Measurements from ENCODE around the gene ARF1. TPM values are rescaled to one million over a fixed set of nuclear protein-coding genes. Genes with fewer than 3 reads are reported as not detected.

Gene ARF1
- total RNA-seq, 2 experiments from 2014 or later = 163 to 322 TPM

DNA sequence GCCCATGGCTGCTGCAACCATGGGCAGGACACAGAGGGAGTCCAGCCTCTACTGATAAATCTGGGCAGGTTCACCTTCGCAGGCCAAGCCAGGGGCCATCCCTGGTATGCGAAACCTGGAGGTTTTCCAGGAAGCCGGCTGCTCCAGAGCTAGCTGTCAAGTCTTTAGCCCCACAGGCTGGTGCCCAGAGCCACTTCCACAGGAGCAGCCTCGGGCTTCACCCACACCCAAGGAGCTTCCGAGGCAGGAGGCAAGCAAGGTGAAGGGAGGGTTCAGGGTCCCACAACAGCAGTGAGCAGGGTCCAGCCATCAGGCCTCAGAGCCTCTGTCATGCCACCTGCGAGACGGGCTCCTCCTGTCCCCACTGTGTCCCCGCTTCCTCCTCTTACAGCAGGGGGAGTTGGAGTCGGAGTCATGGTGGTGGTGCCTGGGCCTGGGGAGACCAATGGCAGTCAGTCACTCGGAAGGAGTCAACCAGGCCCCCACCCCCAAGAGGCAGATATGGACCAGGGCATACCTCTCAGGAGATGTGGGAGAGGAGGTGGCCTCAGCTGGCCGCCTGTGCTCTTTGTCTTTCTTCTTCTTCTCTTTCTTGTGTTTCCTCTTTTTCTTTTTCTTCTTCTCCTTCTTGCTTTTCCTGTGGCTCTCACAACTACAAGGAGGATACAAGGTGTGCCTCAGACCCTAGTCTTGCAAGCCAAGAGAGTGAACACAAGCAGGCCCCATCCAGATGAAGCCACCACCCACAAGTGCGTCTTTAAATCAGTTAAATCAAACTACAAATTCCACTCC lies 18.5 kb downstream of the ARF1 start:
- Histone ChIP-seq H4K20me1 (ENCODE audit: insufficient read depth, low read length) (no peaks in the 10 kb centered on the region; the same call in 1 of the 2 replicates), H3K9me2 (ENCODE audit: insufficient read depth, low read length) (no peaks in the 10 kb centered on the region), H3K4me1 (ENCODE audit: insufficient read depth, low read length, poor library complexity, severe bottlenecking) (peaks cover 23% of the 10 kb centered on the region), H3K9me3 (ENCODE audit: low read length) (no peaks in the 10 kb centered on the region), H3K79me2 (ENCODE audit: insufficient read depth, low read depth, low read length) (peaks cover 11% of the 10 kb centered on the region), H3K36me3 (ENCODE audit: insufficient read depth, low read length) (peaks cover 57% of the 10 kb centered on the region), H3K4me3 (ENCODE audit: low read depth, low read length, poor library complexity, severe bottlenecking) (peak overlapping the region; percentile 81), H2AFZ (ENCODE audit: low read length) (no peak overlapping the region), H3K27ac (ENCODE audit: low read depth, low read length, poor library complexity, severe bottlenecking) (peak overlapping the region; percentile 14), H3K4me2 (ENCODE audit: low read length) (peak overlapping the region; percentile 74)
- no peak for DNase-seq (ENCODE audit: low spot score)
- no peak for TF ChIP-seq EZH2phosphoT487 (IDR thresholded peaks at IDR 0.05; ENCODE audit: borderline replicate concordance, low read depth, low read length)
- TF ChIP-seq, protein P1, sequence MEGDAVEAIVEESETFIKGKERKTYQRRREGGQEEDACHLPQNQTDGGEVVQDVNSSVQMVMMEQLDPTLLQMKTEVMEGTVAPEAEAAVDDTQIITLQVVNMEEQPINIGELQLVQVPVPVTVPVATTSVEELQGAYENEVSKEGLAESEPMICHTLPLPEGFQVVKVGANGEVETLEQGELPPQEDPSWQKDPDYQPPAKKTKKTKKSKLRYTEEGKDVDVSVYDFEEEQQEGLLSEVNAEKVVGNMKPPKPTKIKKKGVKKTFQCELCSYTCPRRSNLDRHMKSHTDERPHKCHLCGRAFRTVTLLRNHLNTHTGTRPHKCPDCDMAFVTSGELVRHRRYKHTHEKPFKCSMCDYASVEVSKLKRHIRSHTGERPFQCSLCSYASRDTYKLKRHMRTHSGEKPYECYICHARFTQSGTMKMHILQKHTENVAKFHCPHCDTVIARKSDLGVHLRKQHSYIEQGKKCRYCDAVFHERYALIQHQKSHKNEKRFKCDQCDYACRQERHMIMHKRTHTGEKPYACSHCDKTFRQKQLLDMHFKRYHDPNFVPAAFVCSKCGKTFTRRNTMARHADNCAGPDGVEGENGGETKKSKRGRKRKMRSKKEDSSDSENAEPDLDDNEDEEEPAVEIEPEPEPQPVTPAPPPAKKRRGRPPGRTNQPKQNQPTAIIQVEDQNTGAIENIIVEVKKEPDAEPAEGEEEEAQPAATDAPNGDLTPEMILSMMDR (conservative IDR thresholded peaks at IDR 0.05; ENCODE audit: low read length) = no peak
- POLR2A ChIA-PET = interaction anchor here (1.3 kb wide), 1 partner anchor 19 kb away, joined by 3 read pairs; no protein-coding TSS in a partner anchor
- CTCF ChIA-PET (ENCODE audit: unreplicated experiment) = no interaction called here
- intact Hi-C loops (cut with micrococcal nuclease; ENCODE audit: unreplicated experiment) = no loop called here
- TSS peak; percentile 91 for BruUV-seq (replicated peaks)

DNA sequence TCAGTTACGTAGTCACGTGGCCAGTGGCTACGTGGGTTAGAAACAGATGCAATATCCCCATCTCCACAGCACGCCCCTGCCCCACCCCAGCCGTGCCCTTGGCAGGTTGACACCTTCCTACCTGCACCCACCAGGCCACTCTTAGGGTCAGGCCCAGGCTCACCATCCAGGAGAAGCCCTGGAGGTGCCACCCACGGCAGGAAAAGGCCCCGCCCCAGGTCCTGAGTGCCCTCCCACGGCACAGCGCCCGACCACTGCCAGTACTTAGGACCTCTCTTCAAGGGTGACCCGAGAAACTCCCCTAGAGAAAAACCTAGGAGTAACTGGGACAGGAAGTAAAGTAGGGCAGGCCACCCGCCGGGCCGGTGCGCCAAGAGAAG lies 19.1 kb downstream of the ARF1 start:
- Histone ChIP-seq H3K36me3 (ENCODE audit: insufficient read depth, low read length) (peaks cover 57% of the 10 kb centered on the region), H3K9me3 (ENCODE audit: low read length) (no peaks in the 10 kb centered on the region), H4K20me1 (ENCODE audit: insufficient read depth, low read length) (no peaks in the 10 kb centered on the region; the same call in 1 of the 2 replicates), H3K4me2 (ENCODE audit: low read length) (peak overlapping the region; percentile 74), H2AFZ (ENCODE audit: low read length) (no peak overlapping the region), H3K9me2 (ENCODE audit: insufficient read depth, low read length) (no peaks in the 10 kb centered on the region), H3K27ac (ENCODE audit: low read depth, low read length, poor library complexity, severe bottlenecking) (peak overlapping the region; percentile 14), H3K4me1 (ENCODE audit: insufficient read depth, low read length, poor library complexity, severe bottlenecking) (peaks cover 23% of the 10 kb centered on the region), H3K79me2 (ENCODE audit: insufficient read depth, low read depth, low read length) (peaks cover 5% of the 10 kb centered on the region; the same call in 1 of the 2 replicates), H3K4me3 (ENCODE audit: low read depth, low read length, poor library complexity, severe bottlenecking) (peak overlapping the region; percentile 81)
- ChIA-PET POLR2A (interaction anchor here (0.5 to 1.3 kb wide), 2 partner anchors 19 to 20 kb away, joined by 3 to 4 read pairs; no protein-coding TSS in a partner anchor), CTCF (ENCODE audit: unreplicated experiment) (no interaction called here)
- BruUV-seq (replicated peaks) = no TSS peak
- intact Hi-C loops (cut with micrococcal nuclease; ENCODE audit: unreplicated experiment) = no loop called here
- TF ChIP-seq, protein P1 (conservative IDR thresholded peaks at IDR 0.05; ENCODE audit: low read length) = no peak
- DNase-seq (ENCODE audit: low spot score) = no peak

All from OCI-LY7 (cell line).